Activated CD8-positive, alpha-beta memory T cell treated with anti-CD3 and anti-CD28 coated beads, Interleukin-2, amount 50 U/mL, for 24 hours (primary cell): ENCODE data around the gene OR10T2.
"Not testable (repeated sequence)": the region's sequence is repeated elsewhere in the genome, so short reads cannot be mapped to it uniquely, and the experiment has no call there.

Experiments used
- DNase-seq: peaks from one replicate; pipeline ENCODE4 v3.0.0-alpha.2; 2020; ENCODE audit errors: extremely low read depth

Gene OR10T2

DNA sequence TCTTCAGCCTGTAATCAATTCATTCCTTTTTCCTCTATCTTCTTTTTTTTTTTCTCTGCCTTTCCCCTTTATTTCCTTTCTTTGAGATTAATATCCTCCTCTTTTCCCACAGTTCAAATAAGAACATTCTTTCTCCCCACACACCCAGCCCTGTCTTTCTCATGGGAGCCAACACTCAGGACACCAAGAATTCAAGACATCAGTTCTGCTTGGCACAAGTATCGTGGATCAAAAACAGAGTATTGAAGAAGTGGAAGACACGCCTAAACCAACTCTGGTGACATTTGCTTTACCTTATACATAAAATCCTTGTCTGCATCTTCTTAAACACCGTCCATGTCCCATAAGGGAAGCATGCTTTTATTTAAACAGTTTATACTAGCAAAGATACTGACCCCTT is 42.6 kb downstream of the OR10T2 start:
- no peak for DNase-seq

DNA sequence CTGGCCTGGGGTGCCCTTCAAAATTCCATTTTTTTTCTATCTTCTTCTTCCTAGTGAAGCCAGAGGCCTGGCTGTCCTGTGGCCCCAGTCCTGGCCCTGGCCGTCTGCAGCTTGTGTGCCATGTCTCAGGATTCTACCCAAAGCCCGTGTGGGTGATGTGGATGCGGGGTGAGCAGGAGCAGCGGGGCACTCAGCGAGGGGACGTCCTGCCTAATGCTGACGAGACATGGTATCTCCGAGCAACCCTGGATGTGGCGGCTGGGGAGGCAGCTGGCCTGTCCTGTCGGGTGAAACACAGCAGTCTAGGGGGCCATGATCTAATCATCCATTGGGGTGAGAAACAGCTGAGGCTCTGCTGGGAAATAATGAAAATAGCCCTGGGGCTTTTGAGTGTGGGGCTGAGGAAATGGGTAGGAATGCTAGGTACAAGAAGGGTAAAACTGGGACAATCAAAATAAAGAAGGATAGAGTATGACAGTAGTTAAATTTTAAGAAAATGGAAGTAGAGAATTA is 43.4 kb downstream of the OR10T2 start:
- no peak for DNase-seq

DNA sequence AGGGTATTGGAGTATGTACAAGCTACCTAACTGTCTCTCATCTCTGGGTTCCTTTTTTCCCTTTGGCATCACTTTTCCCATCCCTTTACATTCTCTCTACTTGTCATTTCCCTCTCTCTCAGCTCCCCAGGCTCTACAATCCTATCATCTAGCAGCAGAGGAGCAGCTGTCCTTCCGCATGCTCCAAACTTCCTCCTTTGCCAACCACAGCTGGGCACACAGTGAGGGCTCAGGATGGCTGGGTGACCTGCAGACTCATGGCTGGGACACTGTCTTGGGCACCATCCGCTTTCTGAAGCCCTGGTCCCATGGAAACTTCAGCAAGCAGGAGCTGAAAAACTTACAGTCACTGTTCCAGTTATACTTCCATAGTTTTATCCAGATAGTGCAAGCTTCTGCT is 45.0 kb downstream of the OR10T2 start:
- no peak for DNase-seq

DNA sequence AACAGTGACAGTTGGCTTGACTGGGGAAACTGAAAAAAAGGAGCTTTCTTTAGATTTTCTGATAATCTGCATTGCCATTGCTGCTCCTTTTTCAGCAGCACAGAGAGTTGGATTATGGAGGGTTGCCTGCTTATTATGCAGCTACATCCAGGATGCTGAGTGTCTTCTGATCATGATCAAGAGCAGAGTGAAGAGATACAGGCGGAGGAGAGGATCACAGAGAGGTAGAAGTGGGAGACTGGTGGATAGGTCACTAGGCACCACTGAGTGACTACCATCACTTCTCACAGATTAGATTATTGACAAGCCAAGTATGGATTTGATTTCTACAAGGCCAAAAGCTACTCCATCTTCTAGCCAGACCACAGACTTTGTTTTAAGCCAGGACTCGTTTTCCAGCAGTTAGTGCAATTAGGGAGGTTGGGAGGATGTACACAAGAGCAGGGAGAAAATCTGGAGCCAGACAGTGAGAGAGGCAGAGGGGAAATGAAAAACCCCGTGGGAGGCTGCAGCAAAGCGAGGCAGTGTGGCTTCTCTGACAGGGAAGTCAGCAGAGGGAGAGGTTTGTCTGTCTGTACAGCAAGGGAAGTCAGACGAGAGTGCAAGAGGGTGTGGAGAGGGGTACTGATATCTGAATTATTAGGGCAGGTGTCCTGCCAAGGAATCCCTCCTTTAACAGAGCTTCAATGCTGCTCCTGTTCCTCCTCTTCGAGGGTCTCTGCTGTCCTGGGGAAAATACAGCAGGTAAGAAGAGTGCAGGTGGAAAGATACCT is 45.8 kb downstream of the OR10T2 start, which contains the start of gene CD1E:
Gene CD1E (plus strand): TSS at position 592 of the 773 bp plus-strand sequence. CDS start 95 bp downstream, at position 687.
- no peak for DNase-seq

DNA sequence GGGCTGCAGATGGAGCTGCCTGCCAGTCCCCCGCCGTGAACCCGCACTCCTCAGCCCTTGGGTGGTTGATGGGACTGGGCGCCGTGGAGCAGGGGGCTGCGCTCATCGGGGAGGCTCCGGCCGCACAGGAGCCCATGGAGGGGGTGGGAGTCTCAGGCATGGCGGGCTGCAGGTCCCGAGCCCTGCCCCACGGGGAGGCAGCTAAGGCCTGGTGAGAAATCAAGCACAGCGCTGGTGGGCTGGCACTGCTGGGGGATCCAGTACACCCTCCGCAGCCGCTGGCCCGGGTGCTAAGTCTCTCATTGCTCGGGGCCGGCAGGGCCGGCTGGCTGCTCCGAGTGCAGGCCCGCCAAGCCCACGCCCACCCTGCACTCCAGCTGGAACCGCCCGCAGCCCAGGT is 50.3 kb downstream of the OR10T2 start:
- not testable (repeated sequence) for DNase-seq
